Stimulated activated CD8-positive, alpha-beta memory T cell treated with anti-CD3 and anti-CD28 coated beads, Interleukin-15, amount 100 ng/mL, for 24 hours (primary cell): ENCODE data around the gene CLNK.

Source experiments
- DNase-seq: peaks from one replicate; pipeline ENCODE4 v3.0.0-alpha.2; 2020; ENCODE audit warnings: low read depth

The CLNK gene

GRCh38 chr4:10701702-10702460 is 17.3 kb upstream of the CLNK start:
- no peak for DNase-seq

GRCh38 chr4:10701161-10701560 is 16.6 kb upstream of the CLNK start:
- no peak for DNase-seq

GRCh38 chr4:10698172-10698571 is 13.6 kb upstream of the CLNK start:
- no peak for DNase-seq

GRCh38 chr4:10697086-10697485 is 12.5 kb upstream of the CLNK start:
- DNase-seq = no peak

GRCh38 chr4:10696253-10696652 is 11.7 kb upstream of the CLNK start:
- no peak for DNase-seq

- DNase-seq = no peak
Measured at GRCh38 chr4:10694828-10695209, 10.3 kb upstream of the CLNK start.

GRCh38 chr4:10694151-10694827 is 9.7 kb upstream of the CLNK start:
- no peak for DNase-seq

GRCh38 chr4:10691651-10692050 is 7.1 kb upstream of the CLNK start:
- no peak for DNase-seq

- DNase-seq = no peak
Measured at GRCh38 chr4:10690185-10690907, 5.8 kb upstream of the CLNK start.

- DNase-seq = no peak
Measured at GRCh38 chr4:10688846-10689245, 4.3 kb upstream of the CLNK start.

- no peak for DNase-seq
Measured at GRCh38 chr4:10688022-10688421, 3.5 kb upstream of the CLNK start.

GRCh38 chr4:10687526-10687925 is 3.0 kb upstream of the CLNK start:
- DNase-seq = no peak

GRCh38 chr4:10682397-10682796 is 2.2 kb downstream of the CLNK start:
- no peak for DNase-seq

GRCh38 chr4:10677796-10678497 is 6.6 kb downstream of the CLNK start:
- no peak for DNase-seq

- DNase-seq = no peak
Measured at GRCh38 chr4:10673817-10674369, 10.7 kb downstream of the CLNK start.

GRCh38 chr4:10672379-10672778 is 12.2 kb downstream of the CLNK start:
- no peak for DNase-seq

GRCh38 chr4:10671799-10672198 is 12.8 kb downstream of the CLNK start:
- DNase-seq = no peak

GRCh38 chr4:10671366-10671765 is 13.2 kb downstream of the CLNK start:
- no peak for DNase-seq

GRCh38 chr4:10670321-10670720 is 14.2 kb downstream of the CLNK start:
- DNase-seq = no peak

GRCh38 chr4:10667701-10668326 is 16.8 kb downstream of the CLNK start:
- no peak for DNase-seq

GRCh38 chr4:10666616-10667015 is 18.0 kb downstream of the CLNK start:
- DNase-seq = no peak

- DNase-seq = no peak
Measured at GRCh38 chr4:10664408-10664807, 20.2 kb downstream of the CLNK start.
